GM23248 (cell line): Measurements from ENCODE around the gene TRIM22. TPM values are rescaled to one million over a fixed set of nuclear protein-coding genes. Genes with fewer than 3 reads are reported as not detected.
A peak's percentile ranks its signal among the peaks of the same experiment; 100 is the strongest.
"Not testable (repeated sequence)": the region's sequence is repeated elsewhere in the genome, so short reads cannot be mapped to it uniquely, and the experiment has no call there.

ENCODE experiments used
- DNase-seq: peaks from one replicate; pipeline ENCODE4 v3.0.0-alpha.2; 2015
- H2AFZ ChIP-seq: fragments of 200-600 bp; sonication (generic); 2 replicates; pipeline ENCODE4 v1.6.1; 2016; ENCODE audit warnings: antibody characterized with exemption
- H3F3A ChIP-seq: fragments of 200-600 bp; sonication (generic); 2 replicates; pipeline ENCODE4 v1.6.1; 2016; ENCODE audit warnings: mild to moderate bottlenecking, antibody characterized with exemption, mixed run types; ENCODE audit not compliant: insufficient read depth
- H3K27ac ChIP-seq: fragments of 200-600 bp; sonication (generic); 2 replicates; pipeline ENCODE4 v1.5.1; 2016; ENCODE audit warnings: mild to moderate bottlenecking
- H3K27me3 ChIP-seq: fragments of 200-600 bp; sonication (generic); replicated peaks from 2 replicates; pipeline ENCODE4 v1.6.1; 2016; ENCODE audit warnings: mild to moderate bottlenecking; ENCODE audit not compliant: insufficient read depth
- H3K36me3 ChIP-seq: fragments of 200-600 bp; sonication (generic); 2 replicates; pipeline ENCODE4 v1.6.1; 2016; ENCODE audit warnings: low read depth, mild to moderate bottlenecking
- H3K4me1 ChIP-seq: fragments of 200-600 bp; sonication (generic); 2 replicates; pipeline ENCODE4 v1.6.1; 2016; ENCODE audit warnings: mild to moderate bottlenecking; ENCODE audit not compliant: insufficient read depth
- H3K4me2 ChIP-seq: fragments of 200-600 bp; sonication (generic); one replicate; pipeline ENCODE4 v1.6.1; 2016; ENCODE audit warnings: mild to moderate bottlenecking; ENCODE audit not compliant: unreplicated experiment
- H3K4me3 ChIP-seq: fragments of 200-600 bp; sonication (generic); 2 replicates; pipeline ENCODE4 v1.5.1; 2016; ENCODE audit warnings: mild to moderate bottlenecking
- H3K79me2 ChIP-seq: fragments of 200-600 bp; sonication (generic); 2 replicates; pipeline ENCODE4 v1.6.1; 2016; ENCODE audit warnings: mild to moderate bottlenecking; ENCODE audit not compliant: insufficient read depth
- H3K9ac ChIP-seq: fragments of 200-600 bp; sonication (generic); 2 replicates; pipeline ENCODE4 v1.6.1; 2016; ENCODE audit warnings: mild to moderate bottlenecking
- H3K9me2 ChIP-seq: fragments of 200-600 bp; sonication (generic); 2 replicates; pipeline ENCODE4 v1.6.1; 2016; ENCODE audit warnings: mixed run types, mild to moderate bottlenecking, moderate library complexity; ENCODE audit not compliant: insufficient read depth
- H3K9me3 ChIP-seq: fragments of 200-600 bp; sonication (generic); one replicate; pipeline ENCODE4 v1.6.1; 2017; ENCODE audit warnings: low read depth
- H4K20me1 ChIP-seq: fragments of 200-600 bp; sonication (generic); 2 replicates; pipeline ENCODE4 v1.6.0; 2016; ENCODE audit not compliant: insufficient read depth
- EZH2 ChIP-seq: fragments of 200-600 bp; sonication (generic); IDR thresholded peaks from 2 replicates; pipeline ENCODE4 v1.6.1; 2018; ENCODE audit warnings: antibody characterized with exemption, mild to moderate bottlenecking; ENCODE audit not compliant: insufficient read depth, poor library complexity, severe bottlenecking
- EZH2phosphoT487 ChIP-seq: fragments of 200-600 bp; sonication (generic); IDR thresholded peaks from 2 replicates; pipeline ENCODE4 v1.6.1; 2018; ENCODE audit warnings: antibody characterized with exemption, moderate library complexity, mild to moderate bottlenecking, low read depth; ENCODE audit not compliant: insufficient read depth
- WGBS, 2 experiments: methylation state at CpG; one replicate each; pipeline ENCODE4 v1.1.6; 2015 to 2017; ENCODE audit warnings: low lambda C conversion rate in 2 of 2, low coverage in 1 of 2; ENCODE audit errors: missing lambda C conversion rate in 2 of 2; 5-methylcytosine and 5-hydroxymethylcytosine counted together
- in situ Hi-C: fragments of 300-500 bp; cut with MboI; formaldehyde crosslinking; loops from 2 replicates; pipeline ENCODE4 v1.15.0; 2020
- polyA plus RNA-seq: library from polyadenylated mRNA; unstranded; fragments of >200 nt; fragmentation: Nextera tagmentation; extraction: Ambion mirVana; gene quantifications from 2 replicates; pipeline ENCODE4 v1.2.1, GENCODE V29; 2016
- total RNA-seq: library from RNA; depleted of rRNA; stranded (reverse); fragments of >200 nt; shearing (Covaris generic); gene quantifications from 2 replicates; pipeline ENCODE4 v1.2.3, GENCODE V29; 2014

Gene TRIM22
- total and polyA plus RNA-seq, 2 experiments from 2014 or later = 50.2 to 58.4 TPM

- Histone ChIP-seq H3K79me2 (no peaks in the 10 kb centered on the region), H3K9me3 (no peaks in the 10 kb centered on the region), H3F3A (no peaks in the 10 kb centered on the region), H3K4me3 (no peak overlapping the region), H3K4me2 (no peak overlapping the region), H4K20me1 (no peaks in the 10 kb centered on the region), H3K4me1 (no peaks in the 10 kb centered on the region), H3K9ac (no peak overlapping the region), H3K36me3 (peaks cover 29% of the 10 kb centered on the region), H2AFZ (no peak overlapping the region), H3K27ac (no peak overlapping the region), H3K9me2 (no peaks in the 10 kb centered on the region), H3K27me3 (no peaks in the 10 kb centered on the region)
- no peak for TF ChIP-seq EZH2phosphoT487
- TF ChIP-seq EZH2 = no peak
- WGBS, 2 experiments = 93% methylated on average over 4 of the region's 4 CpGs
- peak; percentile 30 for DNase-seq
- in situ Hi-C loops = no loop called here
These were observed 16.1 kb downstream of the TRIM22 start for GRCh38 chr11:5705688-5706087.

DNA sequence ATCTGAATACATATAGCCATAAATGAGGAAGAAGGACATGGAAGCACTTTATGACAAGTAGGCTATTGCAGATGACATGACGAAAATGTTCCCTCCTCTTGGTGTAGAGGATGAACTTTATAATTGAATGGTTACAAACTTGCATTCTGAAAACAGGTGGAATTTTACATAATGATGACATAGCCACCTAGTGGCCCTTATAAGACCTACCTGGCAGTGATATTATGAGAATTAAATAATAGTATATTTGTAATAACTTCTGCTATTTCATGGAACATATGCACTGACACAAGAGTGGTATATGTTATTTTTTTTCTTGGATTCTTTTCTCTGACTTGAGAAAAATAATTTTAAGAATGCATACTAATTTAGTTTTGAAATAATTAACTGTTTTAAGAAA, 22.9 kb downstream of the TRIM22 start:
- Histone ChIP-seq H3K9ac (no peak overlapping the region), H2AFZ (no peak overlapping the region), H3K4me3 (no peak overlapping the region), H3K79me2 (no peaks in the 10 kb centered on the region), H3K27me3 (no peaks in the 10 kb centered on the region), H3K9me2 (no peaks in the 10 kb centered on the region), H3K4me2 (no peak overlapping the region), H3K4me1 (no peaks in the 10 kb centered on the region), H4K20me1 (no peaks in the 10 kb centered on the region), H3F3A (no peaks in the 10 kb centered on the region), H3K9me3 (no peaks in the 10 kb centered on the region), H3K27ac (no peak overlapping the region), H3K36me3 (peaks cover 10% of the 10 kb centered on the region; the same call in 1 of the 2 replicates)
- DNase-seq = peak; percentile 42
- in situ Hi-C loops = no loop called here
- no peak for TF ChIP-seq EZH2
- no peak for TF ChIP-seq EZH2phosphoT487
- 63 to 72% methylated on average over 1 of the region's 1 CpG for WGBS, 2 experiments

DNA sequence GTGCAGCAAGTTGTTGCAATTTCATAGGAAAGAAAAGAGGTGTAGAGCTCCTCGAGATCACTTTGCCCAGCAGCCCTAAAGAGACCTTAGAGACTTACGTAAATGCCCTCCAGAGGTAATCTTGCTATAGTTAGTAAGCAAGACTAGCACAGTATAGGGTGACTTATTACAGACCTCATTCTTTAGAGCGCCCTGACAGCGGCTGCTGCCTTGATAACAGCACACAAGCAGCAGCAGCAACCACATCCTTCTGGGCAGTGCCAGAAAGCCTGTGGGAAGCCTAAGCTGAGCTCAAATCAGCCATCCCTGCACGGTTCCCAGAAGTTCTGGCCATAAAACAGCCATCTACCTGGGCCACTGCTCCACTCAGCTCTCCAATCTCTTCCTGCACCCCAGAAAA, 24.1 kb downstream of the TRIM22 start:
- Histone ChIP-seq H3K4me1 (no peaks in the 10 kb centered on the region), H3F3A (no peaks in the 10 kb centered on the region), H3K27me3 (no peaks in the 10 kb centered on the region), H3K4me2 (no peak overlapping the region), H3K9me2 (no peaks in the 10 kb centered on the region), H3K27ac (no peak overlapping the region), H2AFZ (no peak overlapping the region), H3K4me3 (no peak overlapping the region), H4K20me1 (no peaks in the 10 kb centered on the region), H3K9me3 (no peaks in the 10 kb centered on the region), H3K79me2 (no peaks in the 10 kb centered on the region), H3K36me3 (peaks cover 10% of the 10 kb centered on the region; the same call in 1 of the 2 replicates), H3K9ac (no peak overlapping the region)
- TF ChIP-seq EZH2phosphoT487 (no peak), EZH2 (no peak)
- DNase-seq = no peak
- WGBS, 2 experiments = 76 to 79% methylated on average over 5 of the region's 5 CpGs
- in situ Hi-C loops = no loop called here

GRCh38 chr11:5716518-5716917, 26.9 kb downstream of the TRIM22 start:
- H4K20me1 ChIP-seq, H3K36me3 ChIP-seq, H3K4me1 ChIP-seq, H3K9me3 ChIP-seq, H3K9ac ChIP-seq, H3F3A ChIP-seq, H2AFZ ChIP-seq, H3K9me2 ChIP-seq, H3K27ac ChIP-seq, in situ Hi-C loops, H3K4me2 ChIP-seq, H3K4me3 ChIP-seq, H3K79me2 ChIP-seq, DNase-seq, H3K27me3 ChIP-seq: not testable (repeated sequence)
- 62 to 65% methylated on average over 1 of the region's 1 CpG for WGBS, 2 experiments
